GM21367 (cell line): ENCODE measurements around the gene MRPL12.

Source experiments
- ATAC-seq: cut with Tn5 transposase; IDR thresholded peaks from one replicate; pipeline ENCODE4 v1.9.1; 2021; ENCODE audit not compliant: unreplicated experiment

The MRPL12 gene

GRCh38 chr17:81681672-81682071, 21.5 kb upstream of the MRPL12 start:
- ATAC-seq: no peak

- ATAC-seq: no peak
These were observed 20.5 kb upstream of the MRPL12 start for GRCh38 chr17:81682565-81683207.

GRCh38 chr17:81683208-81683583, 20.0 kb upstream of the MRPL12 start:
- no peak for ATAC-seq

- ATAC-seq: peak; percentile 78
These were observed 19.4 kb upstream of the MRPL12 start, which contains the start of the genes ARL16 and HGS for GRCh38 chr17:81683584-81684441. Gene ARL16, minus strand, starts transcription at chr17:81683797. Its CDS starts 44 bp downstream, at chr17:81683753. Gene HGS, plus strand, starts transcription at chr17:81684011. Its CDS starts 56 bp downstream, at chr17:81684067.

- no peak for ATAC-seq
These were observed 18.7 kb upstream of the MRPL12 start for GRCh38 chr17:81684442-81684911.

- ATAC-seq: no peak
These were observed 18.1 kb upstream of the MRPL12 start for GRCh38 chr17:81685108-81685507.

- no peak for ATAC-seq
These were observed 16.6 kb upstream of the MRPL12 start for GRCh38 chr17:81686614-81687013.

GRCh38 chr17:81687770-81688541, 15.2 kb upstream of the MRPL12 start:
- no peak for ATAC-seq

- no peak for ATAC-seq
These were observed 14.6 kb upstream of the MRPL12 start for GRCh38 chr17:81688616-81689015.

- ATAC-seq: no peak
These were observed 13.1 kb upstream of the MRPL12 start for GRCh38 chr17:81690066-81690465.

GRCh38 chr17:81690549-81690948, 12.6 kb upstream of the MRPL12 start:
- no peak for ATAC-seq

GRCh38 chr17:81691196-81691595, 12.0 kb upstream of the MRPL12 start:
- no peak for ATAC-seq

GRCh38 chr17:81691608-81692007, 11.6 kb upstream of the MRPL12 start:
- no peak for ATAC-seq

- no peak for ATAC-seq
These were observed 9.5 kb upstream of the MRPL12 start for GRCh38 chr17:81693509-81694210.

- no peak for ATAC-seq
These were observed 8.4 kb upstream of the MRPL12 start for GRCh38 chr17:81694810-81695209.

- no peak for ATAC-seq
These were observed 8.0 kb upstream of the MRPL12 start for GRCh38 chr17:81695211-81695610.

- ATAC-seq: no peak
These were observed 7.4 kb upstream of the MRPL12 start for GRCh38 chr17:81695801-81696200.

GRCh38 chr17:81696218-81696941, 6.8 kb upstream of the MRPL12 start:
- ATAC-seq: no peak

- no peak for ATAC-seq
These were observed 5.7 kb upstream of the MRPL12 start for GRCh38 chr17:81697261-81698044.
